ENCODE measurements around the gene LCN9. TPM values are rescaled to one million over a fixed set of nuclear protein-coding genes. Genes with fewer than 3 reads are reported as not detected.

Gene LCN9
- total RNA-seq, 1 donor from 2014 or later = not detected

GRCh38 chr9:135616619-135617537 lies 46.2 kb upstream of the LCN9 start:
- no peak for DNase-seq
- intact Hi-C loops (cut with DNase I) = no loop called here
- H3K4me1 ChIP-seq = no peaks in the 10 kb centered on the region
- no peak overlapping the region for H3K4me3 ChIP-seq
- no peak for TF ChIP-seq CTCF (IDR thresholded peaks at IDR 0.05)
- H3K27me3 ChIP-seq (ENCODE audit: low read depth) = peaks cover 24% of the 10 kb centered on the region
- H3K9me3 ChIP-seq = no peaks in the 10 kb centered on the region
- H3K36me3 ChIP-seq = no peaks in the 10 kb centered on the region
- H3K27ac ChIP-seq = no peak overlapping the region
- ATAC-seq = no peak

GRCh38 chr9:135617538-135617900 lies 45.6 kb upstream of the LCN9 start:
- H3K27ac ChIP-seq = no peak overlapping the region
- no peaks in the 10 kb centered on the region for H3K9me3 ChIP-seq
- no peak for ATAC-seq
- no peaks in the 10 kb centered on the region for H3K4me1 ChIP-seq
- no peak for TF ChIP-seq CTCF (IDR thresholded peaks at IDR 0.05)
- H3K27me3 ChIP-seq (ENCODE audit: low read depth) = peaks cover 24% of the 10 kb centered on the region
- no peak for DNase-seq
- intact Hi-C loops (cut with DNase I) = no loop called here
- no peaks in the 10 kb centered on the region for H3K36me3 ChIP-seq
- no peak overlapping the region for H3K4me3 ChIP-seq

GRCh38 chr9:135617991-135618411 lies 45.1 kb upstream of the LCN9 start:
- Histone ChIP-seq H3K4me1 (no peaks in the 10 kb centered on the region), H3K27ac (no peak overlapping the region), H3K27me3 (ENCODE audit: low read depth) (peaks cover 24% of the 10 kb centered on the region), H3K36me3 (no peaks in the 10 kb centered on the region), H3K9me3 (no peaks in the 10 kb centered on the region), H3K4me3 (no peak overlapping the region)
- ATAC-seq (no peak), DNase-seq (no peak)
- intact Hi-C loops (cut with DNase I) = no loop called here
- TF ChIP-seq CTCF (IDR thresholded peaks at IDR 0.05) = no peak

- H3K36me3 ChIP-seq = no peaks in the 10 kb centered on the region
These were observed 44.1 kb upstream of the LCN9 start for GRCh38 chr9:135618866-135619598.

GRCh38 chr9:135619599-135619886 lies 43.6 kb upstream of the LCN9 start:
- no peaks in the 10 kb centered on the region for H3K4me1 ChIP-seq
- intact Hi-C loops (cut with DNase I) = no loop called here
- DNase-seq (no peak), ATAC-seq (no peak)
- no peak overlapping the region for H3K4me3 ChIP-seq
- no peaks in the 10 kb centered on the region for H3K36me3 ChIP-seq
- TF ChIP-seq CTCF (IDR thresholded peaks at IDR 0.05) = no peak
- H3K27me3 ChIP-seq (ENCODE audit: low read depth) = peaks cover 16% of the 10 kb centered on the region
- H3K9me3 ChIP-seq = no peaks in the 10 kb centered on the region
- no peak overlapping the region for H3K27ac ChIP-seq

More at GRCh38 chr9:135618866-135619598, 44.1 kb upstream of the LCN9 start:
- Histone ChIP-seq H3K9me3 (no peaks in the 10 kb centered on the region), H3K27ac (no peak overlapping the region), H3K27me3 (ENCODE audit: low read depth) (peaks cover 21% of the 10 kb centered on the region), H3K4me3 (no peak overlapping the region), H3K4me1 (no peaks in the 10 kb centered on the region)
- DNase-seq (no peak), ATAC-seq (no peak)
- intact Hi-C loops (cut with DNase I) = no loop called here
- no peak for TF ChIP-seq CTCF (IDR thresholded peaks at IDR 0.05)
